Anterior cingulate cortex (tissue), 58 donors: ENCODE results near the gene ITPKB.
"Not testable (repeated sequence)": the region's sequence is repeated elsewhere in the genome, so short reads cannot be mapped to it uniquely, and the experiment has no call there.

ENCODE experiments used
- DNase-seq, 58 donors: peaks; one replicate each; lab custom pipeline; 2025; lab: John Stamatoyannopoulos, UW

ITPKB gene

GRCh38 chr1:226629896-226630550, 109.1 kb downstream of the ITPKB start:
- no peak for DNase-seq

DNA sequence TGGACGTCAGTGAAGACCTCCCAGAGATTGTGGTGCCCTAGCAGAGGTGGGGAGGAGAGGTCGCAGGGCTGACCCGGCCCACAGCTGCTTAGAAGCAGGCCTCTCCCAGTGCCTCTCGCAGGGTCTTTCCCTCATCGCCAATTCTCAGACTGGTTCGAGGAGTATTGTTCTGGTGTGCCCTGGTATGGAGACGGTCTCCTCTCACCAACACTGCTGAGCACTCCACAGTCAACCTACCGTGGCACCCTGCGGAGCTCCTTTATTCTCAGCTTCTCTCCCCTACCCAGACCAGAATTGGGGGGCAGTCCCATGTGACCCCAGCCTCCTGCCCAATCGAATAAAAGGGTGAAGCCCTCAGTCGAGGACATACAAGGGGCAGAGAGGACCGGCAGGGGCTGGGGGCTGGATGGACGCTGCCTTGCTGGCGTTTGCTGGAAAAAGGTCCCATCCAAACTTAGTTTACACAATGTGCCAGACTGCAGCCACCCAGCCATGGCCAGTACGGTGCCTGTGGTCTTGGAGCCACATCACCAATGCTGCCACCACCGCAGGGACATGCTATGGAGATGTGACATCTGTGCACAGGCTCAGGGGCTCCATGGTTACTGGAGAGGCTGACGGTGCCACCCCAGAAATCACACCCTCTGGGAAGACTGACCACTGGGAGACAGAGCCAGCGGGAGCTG, 109.7 kb downstream of the ITPKB start:
- DNase-seq = no peak

GRCh38 chr1:226628612-226629155, 110.4 kb downstream of the ITPKB start:
- DNase-seq = peak in 5 of 58 donors; percentile 13 to 40 (median 31)

- no peak for DNase-seq
Measured at GRCh38 chr1:226627924-226628611, 111.0 kb downstream of the ITPKB start.

- no peak for DNase-seq
Measured at GRCh38 chr1:226627050-226627755, 111.9 kb downstream of the ITPKB start.

GRCh38 chr1:226626577-226626956, 112.5 kb downstream of the ITPKB start:
- DNase-seq = peak in 48 of 58 donors; percentile 17 to 79 (median 54)

DNA sequence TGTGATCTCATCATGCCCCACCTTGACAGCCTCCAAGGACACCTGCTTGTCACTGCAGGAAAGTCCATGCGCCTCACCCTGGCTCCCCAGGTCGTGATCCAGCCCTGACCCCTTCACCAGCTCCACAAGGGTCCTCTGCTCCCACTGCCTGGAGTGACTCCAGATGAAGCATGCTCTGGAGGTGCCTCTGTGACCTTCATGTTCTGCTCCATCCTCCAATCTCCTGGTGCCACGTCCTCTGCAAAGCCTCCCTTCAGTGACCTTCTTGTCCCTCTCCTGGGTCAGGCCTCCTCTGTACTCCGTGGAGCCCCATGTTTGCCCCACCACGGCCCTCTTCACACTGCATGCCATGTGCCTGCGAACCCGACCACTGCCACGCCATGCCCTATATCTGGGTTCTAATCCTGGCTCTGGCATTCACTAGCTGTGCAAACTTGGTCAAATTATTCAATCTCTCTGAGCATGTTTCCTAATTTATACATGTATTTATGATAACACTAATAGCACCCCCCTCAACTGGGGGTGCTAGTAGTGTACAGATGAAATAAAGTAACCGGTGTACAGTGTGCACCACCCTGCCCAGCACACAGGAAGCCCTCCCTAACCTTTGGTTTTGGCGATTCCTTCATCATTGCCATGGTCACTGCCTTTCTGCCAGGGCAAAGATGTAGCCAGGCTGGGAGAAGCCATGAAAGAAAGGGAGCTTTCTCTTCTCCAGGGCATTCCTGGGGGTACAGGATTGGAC, 113.1 kb downstream of the ITPKB start:
- no peak for DNase-seq

DNA sequence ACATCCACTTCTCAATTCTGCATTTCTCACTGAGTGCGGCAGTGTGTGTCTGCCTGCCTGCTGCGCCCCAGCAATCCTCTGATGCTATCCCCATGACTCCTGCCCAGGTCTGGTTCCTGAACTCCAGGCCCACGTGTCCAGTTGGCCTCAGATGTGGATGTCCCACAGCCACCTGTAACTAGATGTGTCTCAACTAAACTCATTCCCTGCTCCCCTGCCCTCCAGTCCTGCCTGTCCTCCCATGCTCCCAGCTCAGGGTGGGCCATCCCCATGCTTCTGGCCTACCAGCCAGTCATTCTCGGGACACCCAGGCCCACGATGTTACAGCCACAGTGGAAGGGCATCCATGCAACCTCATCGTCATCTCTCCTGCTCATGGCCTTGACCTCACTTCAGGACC, 113.8 kb downstream of the ITPKB start:
- no peak for DNase-seq

DNA sequence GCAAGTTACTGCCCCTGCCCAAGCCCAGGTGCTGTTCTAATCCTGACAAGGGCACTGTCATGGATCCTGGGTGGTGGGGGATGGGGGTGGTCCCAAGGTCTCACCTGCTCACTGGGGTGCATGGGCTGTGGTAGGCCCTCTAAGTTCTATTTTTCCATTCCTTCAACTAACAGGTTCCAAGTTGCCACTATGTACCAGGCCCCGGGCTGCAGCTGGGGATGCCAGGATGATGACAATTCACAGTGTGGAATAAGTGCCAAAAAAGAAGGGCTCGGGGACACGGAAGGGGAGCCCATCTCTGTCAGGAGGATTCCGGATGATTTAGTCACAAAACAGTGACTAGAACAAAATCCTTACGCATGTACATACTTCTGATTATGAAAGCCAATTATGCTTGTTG, 114.6 kb downstream of the ITPKB start:
- no peak for DNase-seq

DNA sequence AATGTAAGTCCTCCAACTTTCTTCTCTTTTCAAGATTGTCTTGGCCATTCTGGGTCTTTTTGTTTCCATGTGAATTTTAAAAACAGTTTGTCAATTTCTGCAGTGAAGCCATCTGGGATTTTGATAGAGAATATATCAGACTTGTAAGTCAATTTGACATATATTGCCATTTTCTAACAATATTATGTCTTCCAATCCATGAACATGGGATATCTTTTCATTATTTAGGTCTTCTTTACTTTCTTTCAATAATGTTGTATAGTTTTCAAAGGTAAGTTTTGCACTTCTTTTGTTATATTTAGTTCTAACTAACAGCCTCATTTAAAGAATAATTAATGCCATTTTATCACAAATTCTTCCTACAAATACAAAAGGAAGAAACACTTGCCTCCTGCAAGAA, 117.1 kb downstream of the ITPKB start:
- DNase-seq = no peak

GRCh38 chr1:226619031-226619430, 120.1 kb downstream of the ITPKB start:
- no peak for DNase-seq

- no peak for DNase-seq
Measured at GRCh38 chr1:226618380-226618779, 120.7 kb downstream of the ITPKB start.

DNA sequence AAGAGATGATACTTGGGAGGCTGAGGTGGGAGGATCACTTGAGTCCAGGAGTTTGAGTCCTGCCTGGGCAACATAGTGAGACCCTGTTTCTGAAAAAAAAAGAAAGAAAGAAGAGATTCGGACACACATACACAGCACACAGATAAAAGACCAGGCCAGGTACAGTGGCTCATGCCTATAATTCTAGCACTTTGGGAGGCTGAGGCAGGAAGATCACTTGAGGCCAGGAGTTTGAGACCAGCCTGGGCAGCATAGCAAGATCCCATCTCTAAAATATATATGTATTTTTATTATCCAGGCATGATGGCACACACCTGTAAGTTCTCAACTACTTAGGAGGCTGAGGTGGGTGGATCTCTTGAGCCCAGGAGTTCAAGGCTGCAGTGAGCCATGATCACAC, 121.4 kb downstream of the ITPKB start:
- not testable (repeated sequence) for DNase-seq

- DNase-seq = no peak
Measured at GRCh38 chr1:226617109-226617508, 122.0 kb downstream of the ITPKB start.

- no peak for DNase-seq
Measured at GRCh38 chr1:226616636-226617035, 122.4 kb downstream of the ITPKB start.

DNA sequence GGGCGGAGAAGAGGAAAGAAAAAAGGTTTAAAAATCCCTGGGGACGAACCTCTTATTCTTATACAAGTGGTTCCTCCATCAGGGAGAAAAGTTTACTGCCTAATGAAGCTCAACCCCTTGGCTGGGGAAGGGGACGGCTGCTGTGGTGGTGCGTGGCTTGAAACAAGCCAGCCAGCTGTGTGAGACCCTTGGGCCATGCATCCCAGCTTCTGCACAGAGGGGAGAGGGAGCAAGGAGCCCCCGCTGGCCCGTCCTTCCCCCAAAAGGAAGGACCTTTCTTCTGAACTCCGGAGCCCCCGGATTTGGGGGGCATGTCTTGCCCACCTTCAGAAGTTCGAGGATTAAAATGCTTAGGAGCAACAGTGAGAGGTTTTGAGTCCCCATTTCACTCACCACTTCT, 123.2 kb downstream of the ITPKB start:
- no peak for DNase-seq

DNA sequence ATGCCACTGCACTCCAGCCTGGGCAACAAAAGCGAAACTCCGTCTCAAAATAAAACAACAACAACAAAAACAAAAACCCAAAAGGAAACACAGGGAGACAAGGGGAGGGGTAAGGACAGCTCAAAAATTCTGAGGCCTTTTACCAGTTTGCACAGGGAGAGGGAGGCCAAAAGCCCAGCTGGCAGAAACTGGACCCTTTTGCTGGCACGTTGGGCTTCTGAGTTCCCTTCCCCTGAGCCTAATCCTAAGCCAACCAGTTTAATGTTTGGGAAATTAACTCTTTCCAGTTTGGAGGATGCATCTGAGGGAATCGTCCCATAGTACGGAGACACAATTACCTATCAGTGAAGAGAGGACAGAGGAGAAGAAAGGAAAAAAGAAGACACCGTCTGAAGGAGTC, 127.1 kb downstream of the ITPKB start:
- not testable (repeated sequence) for DNase-seq

GRCh38 chr1:226611301-226611700, 127.8 kb downstream of the ITPKB start:
- no peak for DNase-seq

DNA sequence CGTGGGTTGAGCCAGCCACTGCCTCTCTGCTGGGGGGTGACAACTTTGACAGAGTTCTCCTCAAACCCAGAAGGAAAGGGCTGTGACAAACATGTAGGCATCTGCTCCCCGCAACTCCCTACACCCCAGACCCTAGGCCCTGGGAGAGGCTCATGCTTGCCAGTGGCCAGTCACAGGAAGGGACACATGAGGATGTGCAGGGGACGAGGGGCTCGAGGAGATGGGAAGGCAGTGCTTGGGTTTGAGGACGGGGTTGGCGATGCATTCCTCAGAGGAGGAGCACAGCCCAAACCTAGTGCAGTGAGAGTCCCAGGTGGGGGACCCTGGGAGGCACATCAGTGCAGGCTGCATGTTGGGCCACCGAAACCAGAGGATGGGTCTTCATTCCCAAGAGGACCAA, 128.4 kb downstream of the ITPKB start:
- no peak for DNase-seq

DNA sequence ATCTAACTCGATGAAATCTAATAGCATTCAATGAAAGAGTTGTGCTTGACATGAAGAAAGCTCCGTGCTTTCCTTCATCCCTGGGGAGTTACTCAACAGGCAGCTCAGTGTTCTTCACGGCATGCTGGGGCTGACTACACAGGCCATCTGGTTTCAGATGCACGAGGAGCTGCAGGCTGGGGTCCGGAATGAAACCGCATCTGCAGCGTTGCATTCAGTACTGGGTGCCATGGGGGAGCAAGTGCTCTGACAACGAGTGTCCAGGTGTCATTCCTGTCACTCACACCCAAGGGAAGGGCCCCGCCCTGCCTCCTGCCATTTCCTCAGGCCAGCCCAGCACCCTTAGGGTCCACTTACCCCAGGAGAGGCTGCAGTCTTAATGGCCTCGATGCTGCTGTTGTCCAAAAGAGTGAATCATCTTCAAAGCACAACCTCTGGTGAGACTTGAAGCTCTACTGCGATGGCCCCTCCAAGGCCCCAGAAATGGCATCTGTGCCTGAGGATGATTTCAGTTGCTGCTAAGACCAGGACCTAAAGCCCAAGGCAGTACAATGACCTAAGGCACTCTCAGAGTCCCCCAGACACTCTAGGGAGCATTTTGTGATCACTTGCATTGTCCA, 129.1 kb downstream of the ITPKB start:
- no peak for DNase-seq
